Measurements from ENCODE around the gene HSPBP1.

Gene HSPBP1

DNA sequence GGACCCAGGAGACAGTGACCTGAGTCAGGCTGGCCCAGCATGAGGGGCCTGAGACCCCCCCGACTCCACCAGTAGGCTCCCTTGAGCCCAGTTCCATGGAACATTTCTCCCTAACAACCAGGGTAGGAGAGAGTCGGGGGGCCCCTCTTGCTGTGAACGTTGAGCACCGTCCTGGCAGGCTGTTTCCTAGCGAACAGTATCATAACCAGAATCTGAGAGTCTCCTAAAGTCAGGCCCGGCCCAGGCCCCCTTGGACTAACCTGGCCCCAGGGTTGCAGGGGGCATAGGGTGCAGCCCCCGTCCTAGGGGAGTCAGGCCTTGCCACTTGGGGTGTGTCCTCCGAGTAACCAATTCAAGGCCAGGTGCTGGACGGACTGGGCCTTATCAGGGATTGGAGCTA is 31.5 kb upstream of the HSPBP1 start:
- TF ChIP-seq GABPA (IDR thresholded peaks at IDR 0.05; ENCODE audit: low read depth) (no peak), POLR2AphosphoS5 (IDR thresholded peaks at IDR 0.05; ENCODE audit: low read depth) (no peak), SPI1 (IDR thresholded peaks at IDR 0.05; ENCODE audit: borderline replicate concordance, low read depth) (no peak), REST (IDR thresholded peaks at IDR 0.05; ENCODE audit: insufficient replicate concordance, low read depth) (no peak)
- Histone ChIP-seq H3K27ac (replicated peaks) (no peak overlapping the region), H3K27me3 (ENCODE audit: insufficient read depth, poor library complexity, severe bottlenecking) (no peaks in the 10 kb centered on the region)

DNA sequence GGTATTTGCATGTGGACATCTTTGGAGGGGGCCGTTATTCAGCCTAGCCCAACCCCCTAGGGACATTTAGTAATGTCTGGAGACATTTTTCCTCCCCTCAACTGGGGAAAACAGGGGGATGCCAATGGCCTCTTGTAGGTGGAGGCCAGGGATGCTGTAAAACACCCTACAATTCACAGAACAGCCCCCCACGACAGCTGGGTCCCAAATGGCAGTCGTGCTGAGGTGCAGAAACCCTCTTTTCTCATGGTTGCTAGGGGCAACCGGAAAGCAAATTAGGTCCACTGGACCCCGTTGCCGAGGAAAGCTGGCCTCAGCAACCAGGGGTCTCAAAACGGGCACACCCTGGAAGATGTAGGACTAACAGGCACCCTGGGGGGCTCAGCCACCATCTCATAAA is 30.6 kb upstream of the HSPBP1 start:
- H3K4me3 ChIP-seq (replicated peaks; ENCODE audit: insufficient read depth, low read length), result no peak overlapping the region
- H3K27ac ChIP-seq (replicated peaks), result no peak overlapping the region

More for the DNA sequence above, 31.5 kb upstream of the HSPBP1 start:
- DNase-seq (ENCODE audit: low read depth in 1 of 2, low spot score in 1 of 2), result no peak
- H3K4me3 ChIP-seq (replicated peaks; ENCODE audit: insufficient read depth, low read length), result no peak overlapping the region

GRCh38 chr19:55309448-55309847 is 29.5 kb upstream of the HSPBP1 start:
- no peak for TF ChIP-seq GABPA (IDR thresholded peaks at IDR 0.05; ENCODE audit: low read depth)
- TF ChIP-seq, protein P1, sequence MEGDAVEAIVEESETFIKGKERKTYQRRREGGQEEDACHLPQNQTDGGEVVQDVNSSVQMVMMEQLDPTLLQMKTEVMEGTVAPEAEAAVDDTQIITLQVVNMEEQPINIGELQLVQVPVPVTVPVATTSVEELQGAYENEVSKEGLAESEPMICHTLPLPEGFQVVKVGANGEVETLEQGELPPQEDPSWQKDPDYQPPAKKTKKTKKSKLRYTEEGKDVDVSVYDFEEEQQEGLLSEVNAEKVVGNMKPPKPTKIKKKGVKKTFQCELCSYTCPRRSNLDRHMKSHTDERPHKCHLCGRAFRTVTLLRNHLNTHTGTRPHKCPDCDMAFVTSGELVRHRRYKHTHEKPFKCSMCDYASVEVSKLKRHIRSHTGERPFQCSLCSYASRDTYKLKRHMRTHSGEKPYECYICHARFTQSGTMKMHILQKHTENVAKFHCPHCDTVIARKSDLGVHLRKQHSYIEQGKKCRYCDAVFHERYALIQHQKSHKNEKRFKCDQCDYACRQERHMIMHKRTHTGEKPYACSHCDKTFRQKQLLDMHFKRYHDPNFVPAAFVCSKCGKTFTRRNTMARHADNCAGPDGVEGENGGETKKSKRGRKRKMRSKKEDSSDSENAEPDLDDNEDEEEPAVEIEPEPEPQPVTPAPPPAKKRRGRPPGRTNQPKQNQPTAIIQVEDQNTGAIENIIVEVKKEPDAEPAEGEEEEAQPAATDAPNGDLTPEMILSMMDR (IDR thresholded peaks at IDR 0.05; ENCODE audit: insufficient read depth, low read length), result no peak
- no peak for DNase-seq (ENCODE audit: low read depth in 1 of 2, low spot score in 1 of 2)
- Histone ChIP-seq H3K27ac (replicated peaks) (no peak overlapping the region), H3K27me3 (ENCODE audit: insufficient read depth, poor library complexity, severe bottlenecking) (no peaks in the 10 kb centered on the region), H3K4me3 (replicated peaks; ENCODE audit: insufficient read depth, low read length) (no peak overlapping the region)

More for the DNA sequence above, 30.6 kb upstream of the HSPBP1 start:
- no peaks in the 10 kb centered on the region for H3K27me3 ChIP-seq (ENCODE audit: insufficient read depth, poor library complexity, severe bottlenecking)
- no peak for DNase-seq (ENCODE audit: low read depth in 1 of 2, low spot score in 1 of 2)
- no peak for TF ChIP-seq SPI1 (IDR thresholded peaks at IDR 0.05; ENCODE audit: borderline replicate concordance, low read depth)
- no peak for TF ChIP-seq GABPA (IDR thresholded peaks at IDR 0.05; ENCODE audit: low read depth)
- TF ChIP-seq REST (IDR thresholded peaks at IDR 0.05; ENCODE audit: insufficient replicate concordance, low read depth), result no peak
- TF ChIP-seq, protein P1 (IDR thresholded peaks at IDR 0.05; ENCODE audit: insufficient read depth, low read length), result no peak
- no peak for TF ChIP-seq POLR2AphosphoS5 (IDR thresholded peaks at IDR 0.05; ENCODE audit: low read depth)

DNA sequence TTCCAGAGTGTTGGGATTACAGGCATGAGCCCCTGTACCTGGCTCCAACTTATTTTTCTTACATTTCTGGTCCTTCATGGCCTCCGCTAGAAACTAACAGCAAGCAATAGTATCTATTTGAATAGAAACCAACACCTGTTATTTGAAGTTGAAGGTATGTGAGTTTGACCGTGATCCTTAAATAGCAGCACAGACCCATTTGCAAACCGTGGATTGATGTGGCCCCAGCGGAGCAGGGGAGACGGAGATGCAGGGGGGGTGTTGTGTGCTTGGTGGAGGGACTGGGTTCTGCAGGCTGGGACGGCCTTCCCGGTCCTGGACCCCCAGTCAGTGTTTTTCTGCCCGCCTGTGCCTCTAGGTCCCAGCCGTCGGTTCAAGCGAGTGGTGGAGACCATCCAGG is 28.4 kb upstream of the HSPBP1 start:
- Histone ChIP-seq H3K27me3 (ENCODE audit: insufficient read depth, poor library complexity, severe bottlenecking) (no peaks in the 10 kb centered on the region), H3K27ac (replicated peaks) (no peak overlapping the region), H3K4me3 (replicated peaks; ENCODE audit: insufficient read depth, low read length) (no peak overlapping the region)
- TF ChIP-seq, protein P1 (IDR thresholded peaks at IDR 0.05; ENCODE audit: insufficient read depth, low read length), result no peak
- no peak for TF ChIP-seq POLR2AphosphoS5 (IDR thresholded peaks at IDR 0.05; ENCODE audit: low read depth)
- TF ChIP-seq GABPA (IDR thresholded peaks at IDR 0.05; ENCODE audit: low read depth), result no peak
- no peak for TF ChIP-seq SPI1 (IDR thresholded peaks at IDR 0.05; ENCODE audit: borderline replicate concordance, low read depth)
- TF ChIP-seq REST (IDR thresholded peaks at IDR 0.05; ENCODE audit: insufficient replicate concordance, low read depth), result no peak
- DNase-seq (ENCODE audit: low read depth in 1 of 2, low spot score in 1 of 2), result no peak

All from HL-60 (cell line).